DND-41 (cell line): ENCODE data around the gene PRIM2.
"Not testable (repeated sequence)": the region's sequence is repeated elsewhere in the genome, so short reads cannot be mapped to it uniquely, and the experiment has no call there.

Experiments used
- ATAC-seq: fragments of 200-7000 bp; cut with Tn5 transposase; 3 replicates; pipeline ENCODE4 v1.9.1; 2021; ENCODE audit warnings: low read depth; ENCODE audit not compliant: insufficient read depth
- DNase-seq: peaks from one replicate; pipeline ENCODE4 v3.0.0-alpha.2; 2020
- H2AFZ ChIP-seq: 2 replicates; pipeline ENCODE4 v1.6.0; 2012; ENCODE audit warnings: low read depth, low read length
- H3K27ac ChIP-seq: 2 replicates; pipeline ENCODE4 v1.5.1; 2012; ENCODE audit warnings: low read length, inconsistent platforms
- H3K27me3 ChIP-seq: fragments of 200-600 bp; sonication (generic); 2 replicates; pipeline ENCODE4 v1.6.0; 2012; ENCODE audit warnings: low read length, mild to moderate bottlenecking, inconsistent platforms; ENCODE audit not compliant: insufficient read depth, poor library complexity
- H3K36me3 ChIP-seq: 2 replicates; pipeline ENCODE4 v1.5.1; 2012; ENCODE audit warnings: low read length, inconsistent platforms; ENCODE audit not compliant: insufficient read depth
- H3K4me1 ChIP-seq: 2 replicates; pipeline ENCODE4 v1.5.1; 2012; ENCODE audit warnings: mild to moderate bottlenecking, low read length; ENCODE audit not compliant: insufficient read depth
- H3K4me2 ChIP-seq: 2 replicates; pipeline ENCODE4 v1.6.0; 2012; ENCODE audit warnings: mild to moderate bottlenecking, moderate library complexity, low read length, inconsistent platforms; ENCODE audit not compliant: insufficient read depth
- H3K4me3 ChIP-seq, 2 experiments: fragments of 200-600 bp in 1 of 2; shearing (Covaris generic) in 1 of 2; 2 replicates each; pipeline ENCODE4 v1.5.1; 2012 to 2016; ENCODE audit warnings: inconsistent platforms in 2 of 2, low read length in 2 of 2, mild to moderate bottlenecking in 2 of 2, low read depth in 1 of 2, moderate library complexity in 1 of 2
- H3K79me2 ChIP-seq: 2 replicates; pipeline ENCODE4 v1.6.0; 2012; ENCODE audit warnings: low read length, inconsistent platforms; ENCODE audit not compliant: insufficient read depth
- H3K9ac ChIP-seq: 2 replicates; pipeline ENCODE4 v1.6.0; 2012; ENCODE audit warnings: low read depth, mild to moderate bottlenecking, inconsistent platforms, low read length, moderate library complexity
- H3K9me3 ChIP-seq: 2 replicates; pipeline ENCODE4 v1.5.1; 2012; ENCODE audit warnings: low read length, moderate library complexity, mild to moderate bottlenecking, inconsistent platforms; ENCODE audit not compliant: insufficient read depth, severe bottlenecking
- H4K20me1 ChIP-seq: 2 replicates; pipeline ENCODE4 v1.6.0; 2012; ENCODE audit warnings: low read length; ENCODE audit not compliant: insufficient read depth

Gene PRIM2

GRCh38 chr6:57488551-57488950, 171.1 kb downstream of the PRIM2 start:
- not testable (repeated sequence) for DNase-seq, H3K36me3 ChIP-seq

GRCh38 chr6:57489887-57490286, 172.5 kb downstream of the PRIM2 start:
- not testable (repeated sequence) for H4K20me1 ChIP-seq, H3K36me3 ChIP-seq, H3K4me3 ChIP-seq, H3K79me2 ChIP-seq, H2AFZ ChIP-seq, H3K4me2 ChIP-seq, H3K9ac ChIP-seq, H3K4me1 ChIP-seq, H3K27ac ChIP-seq, H3K27me3 ChIP-seq, H3K9me3 ChIP-seq
- ATAC-seq = peak; percentile 44; the same call in 2 of the 3 replicates
- peak; percentile 6 for DNase-seq

More at GRCh38 chr6:57488551-57488950, 171.1 kb downstream of the PRIM2 start:
- H3K27me3 ChIP-seq, H3K4me3 ChIP-seq, H4K20me1 ChIP-seq, H3K9ac ChIP-seq, ATAC-seq, H3K27ac ChIP-seq, H3K4me2 ChIP-seq, H3K9me3 ChIP-seq, H2AFZ ChIP-seq, H3K4me1 ChIP-seq, H3K79me2 ChIP-seq: not testable (repeated sequence)

GRCh38 chr6:57491795-57492194, 174.4 kb downstream of the PRIM2 start:
- H3K9ac ChIP-seq, H3K4me2 ChIP-seq, H3K4me1 ChIP-seq, ATAC-seq, H2AFZ ChIP-seq, H3K27ac ChIP-seq, H3K27me3 ChIP-seq, H4K20me1 ChIP-seq, H3K79me2 ChIP-seq, H3K9me3 ChIP-seq, H3K4me3 ChIP-seq, H3K36me3 ChIP-seq, DNase-seq: not testable (repeated sequence)

GRCh38 chr6:57496251-57496650, 178.8 kb downstream of the PRIM2 start:
- H3K9me3 ChIP-seq, H3K9ac ChIP-seq, H3K36me3 ChIP-seq, H3K4me2 ChIP-seq, H4K20me1 ChIP-seq, H3K4me1 ChIP-seq, H3K27ac ChIP-seq, DNase-seq, ATAC-seq, H2AFZ ChIP-seq, H3K27me3 ChIP-seq, H3K79me2 ChIP-seq, H3K4me3 ChIP-seq: not testable (repeated sequence)

- H3K4me1 ChIP-seq, H2AFZ ChIP-seq, H3K27ac ChIP-seq, H3K9me3 ChIP-seq, ATAC-seq, H3K9ac ChIP-seq, H4K20me1 ChIP-seq, H3K36me3 ChIP-seq, H3K79me2 ChIP-seq, H3K27me3 ChIP-seq, H3K4me2 ChIP-seq, H3K4me3 ChIP-seq, DNase-seq: not testable (repeated sequence)
Observed at GRCh38 chr6:57500368-57501021, 183.1 kb downstream of the PRIM2 start.

- H3K36me3 ChIP-seq, H4K20me1 ChIP-seq, H3K4me2 ChIP-seq, ATAC-seq, DNase-seq, H3K9me3 ChIP-seq, H3K27me3 ChIP-seq, H3K79me2 ChIP-seq, H2AFZ ChIP-seq, H3K27ac ChIP-seq, H3K4me1 ChIP-seq, H3K9ac ChIP-seq, H3K4me3 ChIP-seq: not testable (repeated sequence)
Observed at GRCh38 chr6:57502387-57502786, 185.0 kb downstream of the PRIM2 start.

GRCh38 chr6:57505251-57505650, 187.8 kb downstream of the PRIM2 start:
- H3K9ac ChIP-seq, H3K36me3 ChIP-seq, H3K27me3 ChIP-seq, DNase-seq, ATAC-seq, H4K20me1 ChIP-seq, H3K4me1 ChIP-seq, H2AFZ ChIP-seq, H3K79me2 ChIP-seq, H3K4me2 ChIP-seq, H3K4me3 ChIP-seq, H3K9me3 ChIP-seq, H3K27ac ChIP-seq: not testable (repeated sequence)

- ATAC-seq, DNase-seq, H3K27me3 ChIP-seq: not testable (repeated sequence)
Observed at GRCh38 chr6:57510390-57510789, 193.0 kb downstream of the PRIM2 start.

More at GRCh38 chr6:57510390-57510789, 193.0 kb downstream of the PRIM2 start:
- H3K36me3 ChIP-seq, H3K79me2 ChIP-seq, H3K9ac ChIP-seq, H3K4me1 ChIP-seq, H3K4me2 ChIP-seq, H3K9me3 ChIP-seq, H3K27ac ChIP-seq, H4K20me1 ChIP-seq, H2AFZ ChIP-seq, H3K4me3 ChIP-seq: not testable (repeated sequence)
